ENCODE results near the gene XG. TPM values are rescaled to one million over a fixed set of nuclear protein-coding genes. Genes with fewer than 3 reads are reported as not detected.

Gene XG
- total and polyA plus RNA-seq, 9 of the 15 experiments (the other 6 are each of a cell fraction or from before 2014, with no cell fraction given) = 0.03 to 0.12 TPM; not detected in 7

- no peak for ATAC-seq
- no peaks in the 10 kb centered on the region for H3K36me3 ChIP-seq (ENCODE audit: control insufficient read depth, insufficient read depth, low read length)
- H3K27me3 ChIP-seq (ENCODE audit: control insufficient read depth in 2 of 2, insufficient read depth in 2 of 2, low read length in 2 of 2) = no peaks in the 10 kb centered on the region
- POLR2A ChIA-PET = no interaction called here
- WGBS (ENCODE audit: insufficient coverage, low coverage, missing lambda C conversion rate) = 79% methylated on average over 2 of the region's 2 CpGs
- DNase-seq (ENCODE audit: extremely low read depth in 1 of 4, low spot score in 3 of 4) = no peak
- intact Hi-C loops (cut with micrococcal nuclease) = no loop called here
- H3K27ac ChIP-seq (ENCODE audit: extremely low read depth, low read depth, low read length) = no peak overlapping the region
- no peak for FAIRE-seq
- TF ChIP-seq PRDM10 (IDR thresholded peaks at IDR 0.05; ENCODE audit: partially characterized antibody) (no peak), NCOA6 (IDR thresholded peaks at IDR 0.05) (no peak), BRF2 (IDR thresholded peaks at IDR 0.05; ENCODE audit: borderline replicate concordance, insufficient read depth, insufficient read length) (no peak), POLR2H (tag; IDR thresholded peaks at IDR 0.05; ENCODE audit: low read depth) (no peak), NONO (IDR thresholded peaks at IDR 0.05; ENCODE audit: low read depth in 2 of 2, low read length in 1 of 2) (no peak), ZBTB7A (IDR thresholded peaks at IDR 0.05; ENCODE audit: borderline replicate concordance, control insufficient read depth, low read depth, low read length) (no peak)
- no peak overlapping the region for H2AFZ ChIP-seq (ENCODE audit: low read depth, low read length)
- H3K4me3 ChIP-seq = no peak overlapping the region
- in situ Hi-C loops (cut with MboI) = no loop called here
- no peak overlapping the region for H3K9ac ChIP-seq (ENCODE audit: insufficient read depth in 1 of 2, low read depth in 2 of 2, low read length in 2 of 2)
- no peaks in the 10 kb centered on the region; a peak in 1 of 5 replicates for H3K4me1 ChIP-seq (replicated peaks in 1 of 2; ENCODE audit: control insufficient read depth in 2 of 2, insufficient read depth in 2 of 2, low read length in 2 of 2)
- H3K9me3 ChIP-seq (replicated peaks; ENCODE audit: control insufficient read depth, insufficient read depth, low read depth, low read length) = no peaks in the 10 kb centered on the region
- H3K4me2 ChIP-seq (ENCODE audit: insufficient read depth, low read length) = no peak overlapping the region
- no TSS peak for BruUV-seq (replicated peaks)
- CTCF ChIA-PET (ENCODE audit: low intra/inter-chr PET ratio) = no interaction called here
- no peaks in the 10 kb centered on the region for H3K9me1 ChIP-seq (ENCODE audit: control insufficient read depth, insufficient read depth, low read length)
- no peaks in the 10 kb centered on the region for H3K79me2 ChIP-seq (ENCODE audit: control insufficient read depth, insufficient read depth, low read length)
- no peaks in the 10 kb centered on the region for H4K20me1 ChIP-seq (replicated peaks; ENCODE audit: control insufficient read depth, insufficient read depth, low read length)
These were observed 40.4 kb upstream of the XG start for GRCh38 chrX:2711441-2711840.
